ENCODE results near the gene UXS1. TPM values are rescaled to one million over a fixed set of nuclear protein-coding genes. Genes with fewer than 3 reads are reported as not detected.

The UXS1 gene
- total and polyA plus RNA-seq, 2 experiments from 2014 or later: 35.8 to 57.5 TPM

GRCh38 chr2:106168657-106169056 lies 25.4 kb downstream of the UXS1 start:
- H3K9ac ChIP-seq: no peak overlapping the region
- H3K79me2 ChIP-seq (ENCODE audit: insufficient read depth): peaks cover 11% of the 10 kb centered on the region
- H3K4me3 ChIP-seq: no peak overlapping the region
- TF ChIP-seq EZH2 (IDR thresholded peaks at IDR 0.05; ENCODE audit: insufficient read depth, poor library complexity, severe bottlenecking) (no peak), EZH2phosphoT487 (IDR thresholded peaks at IDR 0.05; ENCODE audit: insufficient read depth, low read depth) (no peak)
- no peak overlapping the region for H2AFZ ChIP-seq
- no peaks in the 10 kb centered on the region for H4K20me1 ChIP-seq (ENCODE audit: insufficient read depth)
- 94 to 95% methylated on average over 2 of the region's 2 CpGs for WGBS, 2 experiments (ENCODE audit: low coverage in 1 of 2, low lambda C conversion rate in 2 of 2, missing lambda C conversion rate in 2 of 2)
- no peaks in the 10 kb centered on the region for H3F3A ChIP-seq (ENCODE audit: insufficient read depth)
- in situ Hi-C loops (cut with MboI): no loop called here
- no peaks in the 10 kb centered on the region for H3K27me3 ChIP-seq (replicated peaks; ENCODE audit: insufficient read depth)
- no peaks in the 10 kb centered on the region for H3K4me1 ChIP-seq (ENCODE audit: insufficient read depth)
- H3K36me3 ChIP-seq (ENCODE audit: low read depth): no peaks in the 10 kb centered on the region
- no peak for DNase-seq
- no peaks in the 10 kb centered on the region for H3K9me2 ChIP-seq (ENCODE audit: insufficient read depth)
- no peak overlapping the region for H3K4me2 ChIP-seq (ENCODE audit: unreplicated experiment)
- H3K9me3 ChIP-seq (ENCODE audit: low read depth): no peaks in the 10 kb centered on the region
- H3K27ac ChIP-seq: no peak overlapping the region

GRCh38 chr2:106167067-106167466 lies 27.0 kb downstream of the UXS1 start:
- Histone ChIP-seq H3K9me2 (ENCODE audit: insufficient read depth) (no peaks in the 10 kb centered on the region), H3K27ac (no peak overlapping the region), H3K9me3 (ENCODE audit: low read depth) (no peaks in the 10 kb centered on the region), H3K36me3 (ENCODE audit: low read depth) (no peaks in the 10 kb centered on the region), H3F3A (ENCODE audit: insufficient read depth) (no peaks in the 10 kb centered on the region), H3K4me1 (ENCODE audit: insufficient read depth) (no peaks in the 10 kb centered on the region), H2AFZ (no peak overlapping the region), H3K4me2 (ENCODE audit: unreplicated experiment) (no peak overlapping the region), H3K79me2 (ENCODE audit: insufficient read depth) (peaks cover 11% of the 10 kb centered on the region), H4K20me1 (ENCODE audit: insufficient read depth) (no peaks in the 10 kb centered on the region), H3K27me3 (replicated peaks; ENCODE audit: insufficient read depth) (no peaks in the 10 kb centered on the region), H3K4me3 (no peak overlapping the region), H3K9ac (no peak overlapping the region)
- TF ChIP-seq EZH2 (IDR thresholded peaks at IDR 0.05; ENCODE audit: insufficient read depth, poor library complexity, severe bottlenecking): no peak
- no peak for TF ChIP-seq EZH2phosphoT487 (IDR thresholded peaks at IDR 0.05; ENCODE audit: insufficient read depth, low read depth)
- no peak for DNase-seq
- WGBS, 2 experiments (ENCODE audit: low coverage in 1 of 2, low lambda C conversion rate in 2 of 2, missing lambda C conversion rate in 2 of 2): 92 to 99% methylated on average over 5 of the region's 5 CpGs
- in situ Hi-C loops (cut with MboI): no loop called here

- Histone ChIP-seq H3K36me3 (ENCODE audit: low read depth) (no peaks in the 10 kb centered on the region), H3F3A (ENCODE audit: insufficient read depth) (no peaks in the 10 kb centered on the region), H3K4me3 (no peak overlapping the region), H3K4me1 (ENCODE audit: insufficient read depth) (no peaks in the 10 kb centered on the region), H3K9me2 (ENCODE audit: insufficient read depth) (no peaks in the 10 kb centered on the region), H3K79me2 (ENCODE audit: insufficient read depth) (peaks cover 11% of the 10 kb centered on the region), H3K27ac (no peak overlapping the region), H4K20me1 (ENCODE audit: insufficient read depth) (no peaks in the 10 kb centered on the region), H3K27me3 (replicated peaks; ENCODE audit: insufficient read depth) (no peaks in the 10 kb centered on the region), H2AFZ (no peak overlapping the region), H3K4me2 (ENCODE audit: unreplicated experiment) (no peak overlapping the region), H3K9ac (no peak overlapping the region), H3K9me3 (ENCODE audit: low read depth) (no peaks in the 10 kb centered on the region)
- no peak for DNase-seq
- no peak for TF ChIP-seq EZH2phosphoT487 (IDR thresholded peaks at IDR 0.05; ENCODE audit: insufficient read depth, low read depth)
- no peak for TF ChIP-seq EZH2 (IDR thresholded peaks at IDR 0.05; ENCODE audit: insufficient read depth, poor library complexity, severe bottlenecking)
- WGBS, 2 experiments (ENCODE audit: low coverage in 1 of 2, low lambda C conversion rate in 2 of 2, missing lambda C conversion rate in 2 of 2): 66 to 67% methylated on average over 6 of the region's 6 CpGs
- in situ Hi-C loops (cut with MboI): no loop called here
These were observed 28.5 kb downstream of the UXS1 start for GRCh38 chr2:106165561-106165960.

GRCh38 chr2:106165029-106165428 lies 29.1 kb downstream of the UXS1 start:
- Histone ChIP-seq H3K4me3 (no peak overlapping the region), H3K4me1 (ENCODE audit: insufficient read depth) (no peaks in the 10 kb centered on the region), H3K4me2 (ENCODE audit: unreplicated experiment) (no peak overlapping the region), H3K27me3 (replicated peaks; ENCODE audit: insufficient read depth) (no peaks in the 10 kb centered on the region), H4K20me1 (ENCODE audit: insufficient read depth) (no peaks in the 10 kb centered on the region), H3K9me3 (ENCODE audit: low read depth) (no peaks in the 10 kb centered on the region), H3K79me2 (ENCODE audit: insufficient read depth) (peaks cover 11% of the 10 kb centered on the region), H3K36me3 (ENCODE audit: low read depth) (no peaks in the 10 kb centered on the region), H2AFZ (no peak overlapping the region), H3K9me2 (ENCODE audit: insufficient read depth) (no peaks in the 10 kb centered on the region), H3F3A (ENCODE audit: insufficient read depth) (no peaks in the 10 kb centered on the region), H3K27ac (no peak overlapping the region), H3K9ac (no peak overlapping the region)
- TF ChIP-seq EZH2phosphoT487 (IDR thresholded peaks at IDR 0.05; ENCODE audit: insufficient read depth, low read depth): no peak
- TF ChIP-seq EZH2 (IDR thresholded peaks at IDR 0.05; ENCODE audit: insufficient read depth, poor library complexity, severe bottlenecking): no peak
- WGBS, 2 experiments (ENCODE audit: low coverage in 1 of 2, low lambda C conversion rate in 2 of 2, missing lambda C conversion rate in 2 of 2): 83 to 86% methylated on average over 3 of the region's 3 CpGs
- in situ Hi-C loops (cut with MboI): no loop called here
- no peak for DNase-seq

All from GM23248 (cell line).